LoVo (cell line): ENCODE measurements around the gene ESPN.

ENCODE experiments used
- DNase-seq: peaks from one replicate; pipeline ENCODE4 v3.0.0-alpha.2; 2016; ENCODE audit warnings: low spot score

Gene ESPN

GRCh38 chr1:6499296-6499695 lies 74.7 kb downstream of the ESPN start:
- no peak for DNase-seq

DNA sequence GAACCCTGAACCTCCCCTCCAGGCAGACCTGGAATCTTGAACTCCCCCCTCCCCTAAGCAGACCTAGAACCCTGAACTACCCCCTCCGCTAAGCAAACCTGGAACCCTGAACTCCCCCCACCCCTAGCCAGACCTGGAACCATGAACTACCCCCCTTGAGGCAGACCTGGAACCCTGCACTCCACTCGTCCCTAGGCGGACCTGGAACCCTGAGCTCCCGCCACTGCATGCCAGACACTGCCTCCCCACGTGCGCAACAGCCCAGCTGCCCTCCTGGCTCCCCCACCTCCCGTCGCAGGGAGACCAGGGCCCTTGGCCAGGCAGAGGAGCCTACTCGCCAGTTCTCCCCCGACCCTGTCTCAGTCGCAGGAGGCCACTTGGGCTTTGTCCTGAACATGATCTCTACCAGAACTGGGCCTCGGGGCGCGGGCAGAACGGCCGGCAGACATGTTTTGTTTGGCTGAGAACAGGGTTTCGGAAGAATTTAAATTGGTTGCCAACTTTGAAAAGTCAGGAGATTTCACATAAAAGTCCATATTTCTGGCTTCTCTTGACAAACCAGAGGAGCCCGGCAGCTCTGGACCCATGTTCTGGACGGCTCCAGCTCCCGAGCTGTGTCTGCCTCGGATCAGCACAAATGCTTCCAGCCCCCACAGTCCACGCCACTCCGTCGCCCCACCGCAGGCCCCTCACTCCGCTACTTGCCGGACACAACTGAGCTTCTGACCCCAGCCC lies 76.1 kb downstream of the ESPN start:
- no peak for DNase-seq

GRCh38 chr1:6501279-6501813 lies 76.8 kb downstream of the ESPN start:
- DNase-seq = no peak

DNA sequence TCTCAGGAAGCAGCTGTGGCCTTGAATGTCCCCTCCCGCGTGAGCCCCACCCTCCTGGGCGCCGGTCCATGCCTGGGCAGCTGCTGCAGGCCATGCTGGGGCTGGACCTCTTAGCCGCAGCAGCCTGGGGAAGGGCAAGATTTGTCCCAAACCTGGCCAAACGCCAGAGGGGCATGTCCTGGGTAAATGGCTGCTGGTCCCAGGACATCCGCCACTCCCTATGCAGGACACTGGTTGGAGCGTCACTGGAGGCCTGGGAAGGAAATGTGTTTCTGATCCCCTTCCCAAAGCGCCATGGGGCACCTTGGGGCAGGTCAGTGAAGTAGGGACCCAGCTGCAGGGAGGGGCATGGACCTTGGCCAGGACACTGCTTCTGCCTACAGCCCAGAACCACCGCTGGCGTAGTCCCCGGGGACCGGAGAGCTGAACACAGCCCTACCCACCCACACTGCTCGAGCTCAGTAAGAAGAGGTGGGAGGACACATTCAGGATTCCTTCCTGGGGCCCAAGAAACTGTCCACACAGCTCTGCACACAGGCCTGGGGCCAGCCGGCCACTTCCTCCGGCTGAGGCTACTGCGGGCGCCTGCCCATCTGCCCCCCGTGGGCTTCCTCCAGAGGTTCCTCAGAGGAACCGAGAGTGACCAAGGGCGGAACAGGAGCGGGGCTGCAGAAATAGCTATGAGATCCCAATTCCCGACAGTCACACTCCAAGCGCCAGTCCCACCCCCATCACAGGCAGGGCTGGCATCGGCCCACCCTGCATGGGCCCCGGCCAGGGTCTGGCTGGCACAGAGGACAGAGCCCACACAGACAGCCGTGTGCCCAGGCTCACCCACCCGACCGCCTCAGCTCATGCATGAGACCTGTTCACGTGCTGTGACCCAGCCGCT lies 77.7 kb downstream of the ESPN start:
- no peak for DNase-seq

GRCh38 chr1:6503884-6504602 lies 79.5 kb downstream of the ESPN start:
- no peak for DNase-seq

DNA sequence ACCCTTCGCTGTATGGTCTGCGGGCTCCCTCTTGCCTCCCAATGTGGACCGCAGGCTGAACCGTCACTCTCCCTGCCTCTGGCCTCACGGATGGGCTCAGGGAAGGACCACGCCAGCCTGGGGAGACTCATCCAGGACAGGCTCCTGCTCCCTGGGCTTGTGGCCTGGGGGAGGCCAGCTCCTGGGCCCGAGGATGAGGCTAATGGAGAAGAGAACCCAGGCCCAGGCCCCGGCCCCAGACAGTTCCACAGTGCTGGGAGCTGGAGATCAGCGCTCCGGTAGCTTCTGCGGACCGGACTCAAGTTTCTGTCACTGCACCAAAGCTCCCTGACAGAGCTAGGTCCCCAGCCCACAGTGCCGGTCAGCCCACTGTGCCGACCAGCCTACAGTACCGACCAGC lies 80.3 kb downstream of the ESPN start:
- no peak for DNase-seq

- DNase-seq = no peak
Observed at GRCh38 chr1:6505367-6506209, 81.0 kb downstream of the ESPN start.

GRCh38 chr1:6506210-6507036 lies 81.8 kb downstream of the ESPN start:
- DNase-seq = no peak

- no peak for DNase-seq
Observed at GRCh38 chr1:6507037-6507428, 82.5 kb downstream of the ESPN start.

GRCh38 chr1:6507461-6507911 lies 82.9 kb downstream of the ESPN start:
- DNase-seq = no peak

GRCh38 chr1:6508154-6508815 lies 83.7 kb downstream of the ESPN start:
- DNase-seq = no peak

- DNase-seq = no peak
Observed at GRCh38 chr1:6508816-6509189, 84.2 kb downstream of the ESPN start.

DNA sequence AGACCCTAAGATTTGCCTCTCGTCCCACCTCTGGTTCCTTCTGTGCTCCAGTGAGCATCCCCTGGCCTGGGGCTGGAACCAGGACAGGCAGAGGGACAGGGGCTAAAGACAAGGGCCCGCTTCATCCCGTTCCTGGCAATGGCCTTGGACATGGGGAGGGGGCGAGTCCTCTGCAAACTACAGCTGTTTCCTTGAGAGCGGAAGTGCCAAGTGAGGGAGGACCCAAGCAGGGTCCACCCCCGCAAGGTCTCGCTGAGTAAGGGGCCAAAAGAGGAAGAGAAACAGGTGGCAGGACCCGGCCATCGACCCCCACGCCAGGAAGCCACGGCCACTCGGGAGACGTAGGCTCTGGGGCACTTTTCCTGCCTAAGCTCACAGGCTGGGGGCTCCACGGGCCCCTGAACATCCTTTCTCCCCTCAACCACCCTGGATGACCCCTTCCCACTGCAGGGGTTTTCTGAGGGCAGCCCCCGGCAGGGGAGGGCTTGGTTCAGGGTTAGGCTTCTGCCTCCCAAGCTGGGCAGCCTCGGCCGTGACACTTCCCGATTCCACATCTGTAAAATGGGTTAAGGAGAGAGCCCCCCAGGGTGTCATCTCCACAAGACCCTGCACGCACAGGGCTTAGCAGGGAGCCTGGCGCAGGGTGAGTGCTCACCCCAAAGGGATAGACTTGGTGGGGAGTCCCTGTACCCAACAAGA lies 84.8 kb downstream of the ESPN start:
- no peak for DNase-seq

GRCh38 chr1:6509919-6510291 lies 85.3 kb downstream of the ESPN start:
- no peak for DNase-seq

DNA sequence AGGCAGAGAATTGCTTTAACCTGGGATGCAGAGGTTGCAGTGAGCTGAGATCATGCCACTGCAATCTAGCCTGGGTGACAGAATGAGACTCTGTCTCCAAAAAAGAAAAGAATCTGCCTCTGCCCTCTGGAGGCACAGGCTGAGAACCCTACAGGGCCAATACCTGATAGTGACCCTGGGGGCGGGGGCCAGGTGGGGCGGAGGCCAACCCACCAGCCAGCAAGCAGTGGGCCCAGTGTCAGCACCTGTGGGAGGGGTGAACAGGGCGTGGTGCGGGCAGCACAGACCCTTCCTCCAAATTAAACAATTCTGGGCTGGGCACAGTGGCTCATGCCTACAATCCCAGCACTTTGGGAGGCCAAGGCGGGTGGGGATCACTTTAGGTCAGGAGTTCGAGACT lies 85.9 kb downstream of the ESPN start:
- no peak for DNase-seq
